ENCODE results near the gene IRF6.
"Not testable (repeated sequence)": the region's sequence is repeated elsewhere in the genome, so short reads cannot be mapped to it uniquely, and the experiment has no call there.

IRF6 gene

GRCh38 chr1:209822706-209823105 lies 16.8 kb upstream of the IRF6 start:
- DNase-seq = no peak

GRCh38 chr1:209820986-209821385 lies 15.0 kb upstream of the IRF6 start:
- DNase-seq = no peak

- no peak for DNase-seq
These were observed 13.1 kb upstream of the IRF6 start for GRCh38 chr1:209819058-209819457.

- DNase-seq = no peak
These were observed 11.7 kb upstream of the IRF6 start for GRCh38 chr1:209817691-209818090.

- DNase-seq = no peak
These were observed 11.0 kb upstream of the IRF6 start for GRCh38 chr1:209816923-209817322.

- DNase-seq = no peak
These were observed 10.0 kb upstream of the IRF6 start for GRCh38 chr1:209815931-209816341.

- no peak for DNase-seq
These were observed 9.5 kb upstream of the IRF6 start for GRCh38 chr1:209815490-209815889.

- no peak for DNase-seq
These were observed 8.0 kb upstream of the IRF6 start for GRCh38 chr1:209813902-209814301.

GRCh38 chr1:209810783-209811182 lies 4.8 kb upstream of the IRF6 start:
- no peak for DNase-seq

- no peak for DNase-seq
These were observed 3.7 kb upstream of the IRF6 start for GRCh38 chr1:209809611-209810010.

- no peak for DNase-seq
These were observed 2.2 kb upstream of the IRF6 start for GRCh38 chr1:209808059-209808581.

- DNase-seq = no peak
These were observed 1.6 kb upstream of the IRF6 start for GRCh38 chr1:209807509-209807908.

GRCh38 chr1:209805341-209805781 lies 581 bp downstream of the IRF6 start:
- DNase-seq = no peak

GRCh38 chr1:209803568-209803967 lies 2.4 kb downstream of the IRF6 start:
- no peak for DNase-seq

- DNase-seq = no peak
These were observed 3.2 kb downstream of the IRF6 start for GRCh38 chr1:209802780-209803152.

GRCh38 chr1:209802117-209802779 lies 3.7 kb downstream of the IRF6 start:
- no peak for DNase-seq

- no peak for DNase-seq
These were observed 4.7 kb downstream of the IRF6 start for GRCh38 chr1:209800984-209801834.

- DNase-seq = no peak
These were observed 7.8 kb downstream of the IRF6 start for GRCh38 chr1:209797978-209798639.

GRCh38 chr1:209793711-209794110 lies 12.2 kb downstream of the IRF6 start:
- not testable (repeated sequence) for DNase-seq

- no peak for DNase-seq
These were observed 14.0 kb downstream of the IRF6 start for GRCh38 chr1:209791920-209792319.

- DNase-seq = no peak
These were observed 15.4 kb downstream of the IRF6 start for GRCh38 chr1:209790286-209791193.

GRCh38 chr1:209789245-209789644 lies 16.7 kb downstream of the IRF6 start:
- DNase-seq = no peak
